ENCODE data around the gene IQSEC1. TPM values are rescaled to one million over a fixed set of nuclear protein-coding genes. Genes with fewer than 3 reads are reported as not detected.

Gene IQSEC1
- total and polyA plus RNA-seq, 2 donors (not counting 3 experiments of a cell fraction or from before 2014, with no cell fraction given) = 5.2 to 18.0 TPM

DNA sequence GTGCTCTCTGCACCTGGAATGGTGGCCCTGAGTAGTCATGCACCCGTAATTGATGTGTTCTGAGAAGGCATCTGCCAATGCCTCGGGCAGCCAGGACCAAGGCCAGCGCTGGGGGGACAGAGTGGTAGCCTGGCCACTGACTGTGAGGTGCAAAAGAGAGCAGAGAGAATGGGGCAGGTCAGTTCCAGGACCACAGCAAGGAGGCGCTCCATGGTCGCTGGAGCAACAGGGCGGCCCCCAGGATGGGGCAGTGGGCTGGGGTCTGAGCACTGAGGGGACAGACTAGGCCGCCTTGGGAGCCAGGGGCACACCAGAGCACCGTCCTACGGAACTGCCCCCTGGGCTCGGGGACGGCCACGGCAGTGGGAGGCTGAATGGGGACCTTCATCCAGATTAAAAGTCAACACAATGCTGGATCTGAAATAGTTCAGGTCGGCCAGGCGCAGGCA lies 48.3 kb upstream of the IQSEC1 start:
- DNase-seq (ENCODE audit: low read depth, low spot score) (no peak), FAIRE-seq (no peak)
- Histone ChIP-seq H3K4me3 (replicated peaks in 1 of 3; ENCODE audit: insufficient read depth in 1 of 3, low read depth in 1 of 3, low read length in 3 of 3) (no peak overlapping the region), H3K9me1 (replicated peaks; ENCODE audit: control insufficient read depth, extremely low read depth, insufficient read depth, low read length) (no peaks in the 10 kb centered on the region), H3K4me2 (ENCODE audit: insufficient read depth, low read length) (no peak overlapping the region), H3K9ac (replicated peaks; ENCODE audit: extremely low read depth, insufficient read depth, low read length) (no peak overlapping the region), H3K27me3 (ENCODE audit: control insufficient read depth in 2 of 2, insufficient read depth in 2 of 2, low read length in 2 of 2) (no peaks in the 10 kb centered on the region), H3K4me1 (ENCODE audit: control insufficient read depth, extremely low read depth, insufficient read depth, low read length) (no peaks in the 10 kb centered on the region), H4K20me1 (replicated peaks; ENCODE audit: control insufficient read depth, extremely low read depth, insufficient read depth, low read length) (no peaks in the 10 kb centered on the region), H2AFZ (ENCODE audit: low read depth, low read length) (no peak overlapping the region), H3K36me3 (ENCODE audit: control insufficient read depth in 2 of 2, extremely low read depth in 1 of 2, insufficient read depth in 2 of 2, low read length in 2 of 2) (no peaks in the 10 kb centered on the region), H3K79me2 (ENCODE audit: control insufficient read depth, insufficient read depth, low read length) (no peaks in the 10 kb centered on the region), H3K9me3 (replicated peaks; ENCODE audit: control insufficient read depth, insufficient read depth, low read length) (no peaks in the 10 kb centered on the region), H3K27ac (ENCODE audit: insufficient read depth, low read depth, low read length) (no peak overlapping the region)
- BruUV-seq (replicated peaks) = no TSS peak
- TF ChIP-seq MYC (IDR thresholded peaks at IDR 0.05; ENCODE audit: low read depth, low read length) = no peak
- TF ChIP-seq CTCF (IDR thresholded peaks at IDR 0.05; ENCODE audit: extremely low read depth in 1 of 2, insufficient read depth in 1 of 2, low read depth in 1 of 2, low read length in 2 of 2) = no peak
- no peak for TF ChIP-seq MAX (IDR thresholded peaks at IDR 0.05; ENCODE audit: insufficient read depth, insufficient read length)
- no peak for TF ChIP-seq POLR2A (IDR thresholded peaks at IDR 0.05; ENCODE audit: low read depth, low read length)
- no peak for TF ChIP-seq JUN (IDR thresholded peaks at IDR 0.05; ENCODE audit: borderline replicate concordance, insufficient read depth, insufficient read length, low read depth)
- TF ChIP-seq POLR2AphosphoS5 (IDR thresholded peaks at IDR 0.05; ENCODE audit: insufficient read depth, low read depth, low read length) = no peak
- intact Hi-C loops (cut with micrococcal nuclease) (no loop called here), dilution Hi-C loops (cut with MboI; ENCODE audit: extremely low pct_ligation_motif_present, low sequenced_read_pairs) (no loop called here)
- CTCF ChIA-PET = no interaction called here
- POLR2A ChIA-PET = no interaction called here
